Measurements from ENCODE around the gene RABGAP1L.

DNA sequence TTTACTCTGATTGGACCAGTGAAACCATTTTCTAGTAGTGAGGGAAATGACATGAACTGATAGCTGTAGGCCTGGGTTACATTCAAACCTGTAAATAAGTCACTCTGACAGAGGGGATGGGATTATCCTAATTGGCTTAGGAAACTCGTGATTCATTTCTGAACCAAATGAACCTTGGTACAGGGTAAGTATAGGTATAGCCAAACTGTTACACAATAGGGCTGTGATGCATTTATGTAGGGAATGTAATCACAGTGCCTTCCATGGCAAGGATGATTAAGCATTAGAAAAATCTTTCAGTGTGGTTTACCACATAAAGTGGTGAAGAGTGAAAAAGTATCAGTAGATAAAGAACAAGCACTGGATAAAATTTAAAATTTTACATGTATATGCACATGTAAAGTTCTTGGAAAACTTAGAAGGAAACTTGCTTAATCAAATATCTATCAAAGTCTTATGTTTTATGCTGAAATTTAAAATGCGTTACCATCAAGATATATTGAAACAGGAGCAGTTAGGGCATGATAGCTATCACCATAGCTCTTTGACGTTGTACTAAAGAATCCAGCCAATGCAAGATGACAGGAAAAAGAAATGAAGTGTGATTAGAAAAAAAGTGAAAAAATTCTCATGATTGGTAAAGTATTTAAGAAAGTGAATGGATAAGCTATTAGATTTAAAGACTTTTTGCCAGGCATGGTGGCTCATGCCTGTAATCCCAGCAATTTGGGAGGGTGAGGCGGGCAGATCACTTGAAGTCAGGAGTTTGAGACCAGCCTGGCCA lies 63.0 kb downstream of the RABGAP1L start:
- TF ChIP-seq CTCF (IDR thresholded peaks at IDR 0.05) (no peak), EP300 (IDR thresholded peaks at IDR 0.05) (no peak)
